Pancreas (tissue), 10 donors: ENCODE data around the gene ELOF1. TPM values are rescaled to one million over a fixed set of nuclear protein-coding genes. Genes with fewer than 3 reads are reported as not detected.

Experiments used
- ATAC-seq, 4 donors: fragments of 200-7000 bp; cut with Tn5 transposase; one replicate each; pipeline versions ENCODE4 v1.8.0 to v1.9.1; 2020; ENCODE audit warnings: mild to moderate bottlenecking in 4 of 4, moderate library complexity in 4 of 4
- DNase-seq, 6 donors: peaks; one replicate each; pipeline ENCODE4 v3.0.0-alpha.2; 2020
- FAIRE-seq: peaks from 2 replicates; lab custom pipeline; 2012; peaks lifted over from hg19 to GRCh38; lab: Jason Lieb, UNC
- H3K27ac ChIP-seq, 4 donors: fragments of 200-600 bp; sonication (generic); 1 replicate in 3 of 4; 2 replicates in 1 of 4; pipeline versions ENCODE4 v1.5.0 to v1.8.0; 2020
- H3K27me3 ChIP-seq, 4 donors: fragments of 200-600 bp; one replicate each; pipeline ENCODE4 v1.8.0; 2021
- H3K36me3 ChIP-seq, 3 donors: fragments of 200-600 bp; sonication (generic) in 1 of 3; one replicate each; pipeline versions ENCODE4 v1.5.0 to v1.8.0; 2020 to 2021
- H3K4me1 ChIP-seq, 3 donors: fragments of 200-600 bp; one replicate each; pipeline ENCODE4 v1.8.0; 2021
- H3K4me3 ChIP-seq, 4 donors: fragments of 200-600 bp; sonication (generic) in 2 of 4; one replicate each; pipeline versions ENCODE4 v1.5.0 to v1.8.0; 2020 to 2021
- H3K9me3 ChIP-seq, 4 donors: fragments of 200-600 bp; one replicate each; pipeline ENCODE4 v1.8.0; 2021
- CTCF ChIP-seq, 4 donors: fragments of 200-600 bp; sonication (generic) in 3 of 4; IDR thresholded peaks; one replicate each; pipeline versions ENCODE4 v1.5.0 to v1.8.0; 2021; ENCODE audit warnings: antibody characterized with exemption in 4 of 4
- WGBS, 2 donors: extraction: QIAGEN DNeasy Blood & Tissue Kit; methylation state at CpG; one replicate each; pipeline ENCODE4 v1.1.7; 2013; 5-methylcytosine and 5-hydroxymethylcytosine counted together
- intact Hi-C, 3 donors: fragments of 100-400 bp; cut with DNase I; formaldehyde crosslinking; loops; one replicate each; pipeline versions ENCODE4 v1.11.1 to v1.14.2; 2022
- polyA plus RNA-seq, 2 donors: library from polyadenylated mRNA; stranded (reverse); fragments of 200-250 nt; gene quantifications; one replicate each; pipeline ENCODE4 v1.2.3, GENCODE V29; 2013
- total RNA-seq, 6 donors: library from RNA; stranded (reverse); fragmentation: NEBNext Ultra II Directional in 4 of 6; extraction: Animal tissue kit (Norgen Biotek cat#: 25700) in 4 of 6; gene quantifications; one replicate each; pipeline versions ENCODE4 v1.2.1 to v1.2.4, GENCODE V29; 2021 to 2023
- donor health status: healthy with polysubstance abuse.
- donor health status: DM: no; HTN: no; CAD: no; lungs with moderate emphysema.
- donor health status: DM: no; HTN: no; CAD: no.
- donor health status: control.
- donor health status: control.
- donor health status: Bipolar disorder and iron deficiency.
- donor health status: DM: yes; HTN: yes; CAD: no.
- donor health status: DM: no; HTN: no; CAD: no.
- donor health status: DM: no; HTN: no; CAD: no.
- donor health status: DM: yes; HTN: yes; CAD: no.

The ELOF1 gene
- total and polyA plus RNA-seq, 8 donors = 25.0 to 63.4 (median 33.5) TPM

- intact Hi-C loops = no loop called here
- ATAC-seq (no peak), FAIRE-seq (no peak), DNase-seq (no peak)
- H3K9me3 ChIP-seq = no peaks in the 10 kb centered on the region
- no peak for TF ChIP-seq CTCF (IDR thresholded peaks at IDR 0.05)
- no peaks in the 10 kb centered on the region for H3K27me3 ChIP-seq
- no peaks in the 10 kb centered on the region for H3K36me3 ChIP-seq
- no peaks in the 10 kb centered on the region for H3K4me1 ChIP-seq
- no peak overlapping the region for H3K4me3 ChIP-seq
- WGBS, 2 donors = 85 to 87% methylated on average over 17 to 18 of the region's 18 CpGs
- no peak overlapping the region for H3K27ac ChIP-seq
Measured at GRCh38 chr19:11507370-11508078, 51.5 kb downstream of the ELOF1 start.

- no peak overlapping the region for H3K4me3 ChIP-seq
- no peak for TF ChIP-seq CTCF (IDR thresholded peaks at IDR 0.05)
- FAIRE-seq (no peak), ATAC-seq (no peak), DNase-seq (no peak)
- WGBS, 2 donors = 89 to 92% methylated on average over 6 of the region's 6 CpGs
- no peaks in the 10 kb centered on the region for H3K36me3 ChIP-seq
- H3K27me3 ChIP-seq = no peaks in the 10 kb centered on the region
- H3K27ac ChIP-seq = no peak overlapping the region
- H3K9me3 ChIP-seq = no peaks in the 10 kb centered on the region
- intact Hi-C loops = no loop called here
- no peaks in the 10 kb centered on the region for H3K4me1 ChIP-seq
Measured at GRCh38 chr19:11506967-11507366, 52.1 kb downstream of the ELOF1 start.

GRCh38 chr19:11506101-11506555, 52.9 kb downstream of the ELOF1 start:
- H3K27ac ChIP-seq = peak overlapping the region; percentile 91 to 99 (median 96)
- DNase-seq (peak in 2 of 6 donors; percentile 63 to 83), ATAC-seq (peak; percentile 10 to 63 (median 48)), FAIRE-seq (no peak)
- H3K9me3 ChIP-seq = no peaks in the 10 kb centered on the region
- no peaks in the 10 kb centered on the region for H3K27me3 ChIP-seq
- 23 to 24% methylated on average over 20 of the region's 20 CpGs for WGBS, 2 donors
- intact Hi-C loops = no loop called here
- no peak for TF ChIP-seq CTCF (IDR thresholded peaks at IDR 0.05)
- peak overlapping the region; percentile 73 to 99 (median 98) for H3K4me3 ChIP-seq
- no peaks in the 10 kb centered on the region for H3K36me3 ChIP-seq
- no peaks in the 10 kb centered on the region for H3K4me1 ChIP-seq

- Histone ChIP-seq H3K4me1 (no peaks in the 10 kb centered on the region), H3K9me3 (no peaks in the 10 kb centered on the region), H3K4me3 (peak within 1 kb of the TSS; percentile 73 to 99 (median 98)), H3K36me3 (no peaks in the 10 kb centered on the region), H3K27me3 (no peaks in the 10 kb centered on the region), H3K27ac (peak within 1 kb of the TSS; percentile 91 to 99 (median 96))
- DNase-seq (peak; percentile 91 to 98 (median 94)), ATAC-seq (peak; percentile 79 to 89 (median 86)), FAIRE-seq (no peak)
- TF ChIP-seq CTCF (IDR thresholded peaks at IDR 0.05) = no peak
- intact Hi-C loops = no loop called here
- WGBS, 2 donors = 0% methylated on average over 47 to 65 of the region's 65 CpGs
Measured at GRCh38 chr19:11505504-11506100, 53.4 kb downstream of the ELOF1 start, which contains the start of gene ZNF653. ZNF653 (minus strand) TSS chr19:11505839; CDS start chr19:11505786, 53 bp downstream.
